RWPE1 (cell line): ENCODE results near the gene LCMT1.

Experiments used
- CTCF ChIA-PET: fragments of 350-600 bp; sonication (Branson Sonifier 250); formaldehyde crosslinking; extraction: SDS; loops from one replicate; lab custom pipeline; 2021; lab: Yijun Ruan, JAX
- POLR2A ChIA-PET: fragments of 400-600 bp; formaldehyde crosslinking; extraction: SDS; loops from one replicate; lab custom pipeline; 2020; ENCODE audit warnings: antibody characterized with exemption; ENCODE audit not compliant: low non-redundant PET; lab: Yijun Ruan, JAX
- DNase-seq: peaks from one replicate; pipeline ENCODE4 v3.0.0; 2012; ENCODE audit warnings: low spot score
- H3K27ac ChIP-seq: fragments of 450-650 bp; 2 replicates; pipeline ENCODE4 v1.5.1; 2017
- CTCF ChIP-seq: fragments of 450-650 bp; conservative IDR thresholded peaks from 2 replicates; pipeline ENCODE4 v1.5.1; 2017; ENCODE audit warnings: low read depth, mild to moderate bottlenecking

The LCMT1 gene

GRCh38 chr16:25217921-25218320, 106.4 kb downstream of the LCMT1 start:
- no peak for DNase-seq
- CTCF ChIA-PET, result no interaction called here
- no peak overlapping the region for H3K27ac ChIP-seq
- TF ChIP-seq CTCF, result no peak
- POLR2A ChIA-PET, result no interaction called here

GRCh38 chr16:25219070-25219737, 107.7 kb downstream of the LCMT1 start:
- POLR2A ChIA-PET, result no interaction called here
- H3K27ac ChIP-seq, result no peak overlapping the region
- TF ChIP-seq CTCF, result no peak
- no peak for DNase-seq
- CTCF ChIA-PET, result interaction anchor here (0.6 kb wide), 1 partner anchor 13 kb away, joined by 5 read pairs; no protein-coding TSS in a partner anchor

- no peak for DNase-seq
- ChIA-PET CTCF (interaction anchor here (1.2 kb wide), 1 partner anchor 11 kb away, joined by 4 read pairs; no protein-coding TSS in a partner anchor), POLR2A (no interaction called here)
These were observed 111.4 kb downstream of the LCMT1 start for GRCh38 chr16:25222959-25223358.

GRCh38 chr16:25223964-25224363, 112.4 kb downstream of the LCMT1 start:
- CTCF ChIA-PET, result interaction anchor here (0.9 kb wide), 1 partner anchor 97 kb away, joined by 4 read pairs; no protein-coding TSS in a partner anchor
- no peak for TF ChIP-seq CTCF
- DNase-seq, result no peak
- POLR2A ChIA-PET, result no interaction called here
- H3K27ac ChIP-seq, result no peak overlapping the region

More at GRCh38 chr16:25222959-25223358, 111.4 kb downstream of the LCMT1 start:
- no peak overlapping the region for H3K27ac ChIP-seq
- TF ChIP-seq CTCF, result no peak

GRCh38 chr16:25224731-25225319, 113.3 kb downstream of the LCMT1 start:
- ChIA-PET CTCF (interaction anchor here (0.6 to 1.5 kb wide), 17 partner anchors 13 to 1659 kb away, joined by 3 to 6 read pairs (median 3); no protein-coding TSS in a partner anchor), POLR2A (no interaction called here)
- no peak overlapping the region for H3K27ac ChIP-seq
- DNase-seq, result no peak
- no peak for TF ChIP-seq CTCF
